Skeletal muscle cell (primary cell): ENCODE measurements around the gene SPRED2.
"Not testable (repeated sequence)": the region's sequence is repeated elsewhere in the genome, so short reads cannot be mapped to it uniquely, and the experiment has no call there.

Experiments
- DNase-seq: peaks from one replicate; pipeline ENCODE4 v3.0.0-alpha.2; 2010; ENCODE audit warnings: low read depth
- H3K4me3 ChIP-seq: 2 replicates; pipeline ENCODE4 v1.5.1; 2011; ENCODE audit warnings: low read depth, mild to moderate bottlenecking, control low read depth, low read length, moderate library complexity

SPRED2 gene

GRCh38 chr2:65353927-65354326, 78.5 kb downstream of the SPRED2 start:
- DNase-seq, result no peak
- H3K4me3 ChIP-seq, result no peak overlapping the region

GRCh38 chr2:65353046-65353445, 79.4 kb downstream of the SPRED2 start:
- DNase-seq, result no peak
- no peak overlapping the region for H3K4me3 ChIP-seq

- no peak overlapping the region for H3K4me3 ChIP-seq
- no peak for DNase-seq
Measured at GRCh38 chr2:65351948-65352595, 80.3 kb downstream of the SPRED2 start.

- DNase-seq, result no peak
- no peak overlapping the region for H3K4me3 ChIP-seq
Measured at GRCh38 chr2:65351234-65351947, 81.0 kb downstream of the SPRED2 start.

- no peak overlapping the region for H3K4me3 ChIP-seq
- no peak for DNase-seq
Measured at GRCh38 chr2:65350651-65351056, 81.7 kb downstream of the SPRED2 start.

GRCh38 chr2:65349863-65350262, 82.5 kb downstream of the SPRED2 start:
- H3K4me3 ChIP-seq, result no peak overlapping the region
- DNase-seq, result peak; percentile 60

GRCh38 chr2:65347913-65348312, 84.5 kb downstream of the SPRED2 start:
- H3K4me3 ChIP-seq, result no peak overlapping the region
- DNase-seq, result no peak

- DNase-seq, result no peak
- H3K4me3 ChIP-seq, result no peak overlapping the region
Measured at GRCh38 chr2:65345631-65346030, 86.8 kb downstream of the SPRED2 start.

- no peak for DNase-seq
- no peak overlapping the region for H3K4me3 ChIP-seq
Measured at GRCh38 chr2:65344689-65345088, 87.7 kb downstream of the SPRED2 start.

GRCh38 chr2:65344182-65344581, 88.2 kb downstream of the SPRED2 start:
- no peak overlapping the region for H3K4me3 ChIP-seq
- DNase-seq, result no peak

- DNase-seq, result no peak
- no peak overlapping the region for H3K4me3 ChIP-seq
Measured at GRCh38 chr2:65343386-65343785, 89.0 kb downstream of the SPRED2 start.

- no peak for DNase-seq
- no peak overlapping the region for H3K4me3 ChIP-seq
Measured at GRCh38 chr2:65340898-65341681, 91.3 kb downstream of the SPRED2 start.

- no peak overlapping the region for H3K4me3 ChIP-seq
- no peak for DNase-seq
Measured at GRCh38 chr2:65339648-65340047, 92.8 kb downstream of the SPRED2 start.

GRCh38 chr2:65338830-65339495, 93.4 kb downstream of the SPRED2 start:
- H3K4me3 ChIP-seq, DNase-seq: not testable (repeated sequence)

- DNase-seq, H3K4me3 ChIP-seq: not testable (repeated sequence)
Measured at GRCh38 chr2:65337915-65338314, 94.5 kb downstream of the SPRED2 start.

GRCh38 chr2:65334714-65335113, 97.7 kb downstream of the SPRED2 start:
- DNase-seq, result no peak
- no peak overlapping the region for H3K4me3 ChIP-seq

- H3K4me3 ChIP-seq, result no peak overlapping the region
- DNase-seq, result no peak
Measured at GRCh38 chr2:65331336-65332025, 100.9 kb downstream of the SPRED2 start.

GRCh38 chr2:65329525-65329924, 102.9 kb downstream of the SPRED2 start:
- H3K4me3 ChIP-seq, result no peak overlapping the region
- DNase-seq, result no peak

GRCh38 chr2:65326276-65326675, 106.1 kb downstream of the SPRED2 start:
- H3K4me3 ChIP-seq, result no peak overlapping the region
- no peak for DNase-seq
